Stimulated activated CD8-positive, alpha-beta memory T cell treated with anti-CD3 and anti-CD28 coated beads, Interleukin-15, amount 100 ng/mL, for 24 hours (primary cell): ENCODE data around the gene DNMT3L.
"Not testable (repeated sequence)": the region's sequence is repeated elsewhere in the genome, so short reads cannot be mapped to it uniquely, and the experiment has no call there.

Experiments
- DNase-seq: peaks from one replicate; pipeline ENCODE4 v3.0.0-alpha.2; 2020; ENCODE audit warnings: low read depth

DNMT3L gene

DNA sequence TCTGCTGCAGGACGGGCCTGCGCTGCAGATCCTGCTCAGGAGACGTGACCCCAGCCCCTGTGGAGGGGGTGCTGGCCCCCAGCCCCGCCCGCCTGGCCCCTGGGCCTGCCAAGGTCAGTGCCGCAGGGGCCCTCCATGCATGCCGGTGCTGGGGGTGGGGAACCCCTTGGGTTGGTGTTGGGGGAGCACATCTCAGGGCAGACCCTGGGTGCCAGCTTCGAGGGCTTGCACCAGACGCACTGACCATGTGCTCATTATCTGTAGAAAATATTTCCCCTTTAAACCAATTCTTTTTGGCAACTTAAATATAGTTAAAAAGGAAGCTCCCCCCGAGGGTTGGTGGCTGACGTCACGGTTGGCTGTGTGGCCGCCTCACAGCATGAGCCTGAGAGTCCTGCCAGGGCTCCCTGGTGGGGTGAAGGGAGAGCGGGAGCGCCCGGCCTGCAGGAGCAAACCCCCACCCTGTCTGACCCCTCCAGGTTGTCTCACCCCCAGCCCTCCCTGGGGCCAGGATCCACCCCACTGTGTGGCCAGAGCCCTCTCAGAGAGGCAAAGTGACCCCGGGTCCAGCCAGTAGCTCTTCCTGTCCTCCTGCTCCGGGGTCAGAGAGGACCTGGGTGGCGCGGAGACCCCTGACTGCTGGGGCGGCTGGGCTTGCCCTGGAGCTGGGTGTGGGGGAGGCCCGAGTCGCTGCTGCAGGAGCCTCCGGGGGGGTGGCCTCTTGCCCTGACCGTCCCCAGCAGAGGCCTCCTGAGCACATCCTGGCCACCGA, 32.9 kb upstream of the DNMT3L start:
- DNase-seq, result no peak

DNA sequence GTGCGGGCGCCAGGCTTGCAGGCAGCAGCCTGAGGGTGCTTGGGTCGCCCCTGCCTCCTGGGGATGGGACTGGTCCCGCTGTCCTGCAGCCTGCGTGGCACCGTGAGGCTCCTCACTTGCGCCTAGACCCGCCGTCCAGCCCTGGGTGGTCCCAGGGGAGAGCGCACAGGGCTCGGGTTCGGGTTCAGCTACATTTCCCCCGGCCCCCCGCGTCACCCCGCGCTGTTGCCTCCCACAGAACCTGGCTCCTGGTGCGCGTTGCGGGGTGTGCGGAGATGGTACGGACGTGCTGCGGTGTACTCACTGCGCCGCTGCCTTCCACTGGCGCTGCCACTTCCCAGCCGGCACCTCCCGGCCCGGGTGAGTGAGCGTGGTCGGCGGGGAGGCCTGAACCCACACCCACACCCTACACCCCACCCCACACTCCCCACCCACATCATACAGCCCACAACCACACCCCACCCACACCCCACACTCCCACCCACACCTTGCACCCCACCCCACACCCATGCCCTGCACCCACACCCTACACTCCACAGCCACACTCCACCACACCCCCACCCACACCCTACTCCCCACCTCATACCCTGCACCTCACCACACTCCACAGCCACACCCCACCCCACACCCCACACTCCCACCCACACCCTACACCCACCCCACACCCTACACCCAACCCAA, 32.0 kb upstream of the DNMT3L start:
- DNase-seq, result no peak

DNA sequence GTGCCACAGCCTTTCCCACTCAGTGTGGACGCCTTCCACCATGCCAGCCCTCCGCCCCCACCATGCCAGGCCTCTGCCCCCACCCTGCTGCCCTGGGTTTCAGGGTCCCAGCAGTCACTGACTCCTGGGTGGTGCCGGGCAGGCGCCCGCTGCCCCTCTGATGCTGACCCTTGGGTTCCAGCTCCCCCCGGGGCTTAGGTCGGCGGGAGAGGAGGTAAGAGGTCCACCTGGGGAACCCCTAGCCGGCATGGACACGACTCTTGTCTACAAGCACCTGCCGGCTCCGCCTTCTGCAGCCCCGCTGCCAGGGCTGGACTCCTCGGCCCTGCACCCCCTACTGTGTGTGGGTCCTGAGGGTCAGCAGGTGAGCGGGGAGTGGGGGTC, 31.1 kb upstream of the DNMT3L start:
- DNase-seq, result no peak

DNA sequence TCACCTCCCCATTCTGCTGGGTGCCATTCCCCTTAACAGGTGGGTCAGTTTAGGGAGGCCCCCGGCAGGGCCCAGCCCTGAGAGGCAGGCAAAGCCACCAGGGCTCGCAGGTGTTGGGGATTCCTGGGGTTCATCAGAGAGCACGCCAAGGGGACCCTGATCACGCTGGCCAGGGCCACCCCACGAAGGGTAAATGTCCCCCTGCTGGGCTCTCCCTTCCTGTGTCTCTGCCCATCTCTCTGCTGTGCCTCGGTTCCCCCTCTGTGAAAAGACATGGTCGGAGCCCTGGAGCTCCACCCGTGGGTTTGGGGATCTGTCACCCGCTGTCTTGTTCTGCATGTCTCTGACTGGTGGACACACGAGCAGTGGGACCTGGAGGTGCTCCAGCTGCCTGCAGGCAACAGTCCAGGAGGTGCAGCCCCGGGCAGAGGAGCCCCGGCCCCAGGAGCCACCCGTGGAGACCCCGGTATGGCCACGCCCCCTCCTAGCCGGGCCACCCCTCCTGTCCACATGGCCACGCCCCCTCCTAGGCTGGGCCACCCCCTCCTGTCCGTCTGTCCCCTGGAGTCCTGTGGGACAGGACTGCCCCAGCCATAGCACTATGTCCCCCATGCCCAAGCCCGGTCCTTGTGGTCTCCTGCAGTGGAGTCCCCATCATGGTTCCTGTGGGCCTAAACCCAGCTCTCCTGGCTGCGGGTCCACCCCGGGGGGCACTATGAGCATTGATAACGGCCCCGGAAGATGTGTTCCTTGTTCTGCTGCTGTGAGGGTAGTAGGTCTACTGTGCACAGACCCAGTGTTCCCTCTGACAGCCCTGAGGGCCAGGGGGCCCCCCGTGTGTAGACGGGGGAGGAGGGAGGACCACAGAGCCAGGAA, 30.5 kb upstream of the DNMT3L start:
- no peak for DNase-seq

DNA sequence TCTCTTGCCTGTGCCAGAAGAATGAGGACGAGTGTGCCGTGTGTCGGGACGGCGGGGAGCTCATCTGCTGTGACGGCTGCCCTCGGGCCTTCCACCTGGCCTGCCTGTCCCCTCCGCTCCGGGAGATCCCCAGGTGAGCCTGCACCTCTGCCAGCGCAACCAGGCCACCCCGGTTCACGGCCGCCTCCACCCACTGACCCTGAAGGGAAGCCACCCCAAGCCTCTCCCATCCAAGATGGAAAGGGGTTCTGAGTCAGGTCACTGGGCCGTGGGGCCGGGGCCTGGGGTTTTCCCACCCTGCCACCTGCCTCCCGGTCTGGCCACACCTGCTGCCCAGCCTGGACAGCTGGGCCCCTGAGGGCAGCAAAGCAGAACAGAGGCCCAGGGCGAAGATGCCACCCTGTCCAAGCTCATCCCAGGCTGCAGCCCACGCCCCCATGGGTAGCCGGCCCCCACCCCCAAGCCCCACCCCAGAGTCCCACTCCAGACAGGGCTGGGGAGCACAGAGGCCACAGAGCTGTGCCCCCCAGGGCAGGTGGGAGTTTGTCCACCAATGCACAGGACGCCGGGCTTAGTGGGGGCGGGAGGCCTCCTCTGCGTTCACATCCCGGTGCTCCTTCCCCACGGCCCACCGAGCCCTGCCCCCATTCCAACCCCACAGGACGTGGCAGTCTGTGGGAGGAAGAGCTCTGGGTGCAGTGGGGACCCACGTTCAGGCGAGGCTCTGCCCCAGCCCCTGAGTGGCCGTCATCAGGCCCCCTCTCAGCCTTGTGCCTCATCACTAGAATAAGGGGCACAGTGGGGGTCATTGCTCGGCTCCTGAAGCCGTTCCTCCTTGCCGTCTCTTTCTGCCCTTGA, 29.6 kb upstream of the DNMT3L start:
- no peak for DNase-seq

DNA sequence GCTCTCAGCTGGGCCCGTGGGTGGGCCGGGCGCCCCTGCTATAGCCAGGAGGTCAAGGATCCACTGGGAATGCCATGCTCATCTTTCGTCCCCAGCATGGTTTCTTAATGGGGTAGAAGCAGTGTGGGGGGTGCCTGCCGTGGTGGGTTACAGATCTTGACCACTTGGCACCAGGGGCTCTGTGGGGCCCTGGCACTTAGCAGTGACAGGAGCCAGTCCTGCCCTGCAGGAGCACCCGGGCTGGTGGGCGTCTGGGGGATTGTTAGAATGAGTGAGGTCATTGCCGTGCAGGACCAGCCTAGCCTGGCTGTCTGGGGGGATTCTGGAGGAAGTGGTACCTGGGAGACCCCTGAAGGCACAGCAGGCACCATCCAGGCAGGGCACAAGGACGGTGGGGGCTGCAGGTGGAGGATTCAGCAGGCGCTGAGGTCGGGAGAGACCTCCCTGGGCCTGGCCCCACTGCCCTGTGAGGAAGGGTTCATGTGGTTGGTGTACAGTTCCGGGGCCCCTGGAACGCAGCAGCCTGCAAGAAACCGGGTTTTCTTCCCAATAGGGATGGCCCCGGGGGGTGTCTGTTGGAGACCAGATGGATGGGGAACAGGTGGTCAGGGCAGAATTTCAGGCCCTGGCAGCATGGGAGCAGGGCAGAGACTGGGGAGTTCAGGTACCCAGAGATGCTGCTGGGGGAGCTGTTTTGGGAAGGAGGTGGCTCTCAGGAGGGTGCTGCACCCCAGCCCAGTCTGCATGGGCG, 28.8 kb upstream of the DNMT3L start:
- no peak for DNase-seq

DNA sequence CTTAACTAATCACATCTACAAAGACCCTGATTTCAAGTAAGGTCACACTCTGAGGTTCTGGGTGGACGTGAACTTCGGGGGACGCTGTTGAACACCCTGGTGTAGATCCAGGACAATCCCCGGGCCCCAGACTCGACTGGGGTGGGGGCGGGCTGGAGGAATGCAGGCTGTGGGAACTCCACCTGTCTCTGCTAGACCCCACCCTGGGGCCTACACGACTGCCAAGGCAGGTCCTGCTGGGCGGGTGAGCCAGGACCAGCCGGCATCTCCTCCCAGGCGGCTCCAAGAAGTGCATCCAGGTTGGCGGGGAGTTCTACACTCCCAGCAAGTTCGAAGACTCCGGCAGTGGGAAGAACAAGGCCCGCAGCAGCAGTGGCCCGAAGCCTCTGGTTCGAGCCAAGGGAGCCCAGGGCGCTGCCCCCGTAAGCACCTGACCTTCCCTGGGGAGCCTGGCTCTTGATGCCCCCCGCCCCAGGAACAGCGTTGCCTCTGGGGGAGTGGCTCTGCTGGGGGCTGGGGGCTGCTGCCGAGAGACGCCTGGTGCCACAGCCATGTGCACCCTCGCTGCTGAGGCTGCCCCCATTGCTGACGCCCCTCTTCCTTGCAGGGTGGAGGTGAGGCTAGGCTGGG, 27.8 kb upstream of the DNMT3L start:
- DNase-seq, result no peak

DNA sequence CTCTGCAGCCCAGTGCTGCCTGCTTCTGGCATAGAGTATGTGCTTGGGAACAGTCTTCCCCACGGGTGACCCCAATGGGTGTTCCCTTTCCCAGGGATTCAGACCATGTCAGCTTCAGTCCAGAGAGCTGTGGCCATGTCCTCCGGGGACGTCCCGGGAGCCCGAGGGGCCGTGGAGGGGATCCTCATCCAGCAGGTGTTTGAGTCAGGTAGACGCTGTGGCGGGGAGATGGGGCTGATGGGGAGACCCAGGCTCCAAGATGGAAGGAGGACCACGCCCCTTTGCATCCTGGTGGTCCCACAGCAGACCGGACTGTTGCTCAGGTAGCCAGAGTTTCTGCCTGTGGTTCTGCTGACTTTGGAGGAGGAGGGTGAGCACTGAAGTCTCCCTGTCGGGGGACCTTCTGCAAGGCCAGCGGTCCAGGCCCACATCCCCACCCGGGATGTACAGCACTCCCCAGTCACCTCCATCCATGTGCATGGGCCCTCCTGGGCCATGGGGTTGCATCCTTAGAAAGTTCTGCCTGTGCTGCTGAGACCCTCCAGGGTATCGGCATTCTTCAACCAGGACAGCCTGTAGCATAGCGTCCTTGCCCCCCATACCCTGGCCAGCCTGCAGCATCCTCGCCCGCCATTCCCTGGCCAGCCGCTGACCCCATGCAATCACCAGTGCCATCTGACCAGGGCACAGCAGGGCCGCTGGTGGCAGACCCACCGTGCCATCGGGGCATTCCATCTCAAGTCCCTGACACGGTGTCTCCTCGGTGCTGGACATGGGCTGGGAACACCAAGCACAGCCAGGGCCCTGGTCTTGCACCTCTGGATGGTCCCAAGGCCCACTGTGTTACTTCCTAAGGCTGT, 26.8 kb upstream of the DNMT3L start:
- no peak for DNase-seq

DNA sequence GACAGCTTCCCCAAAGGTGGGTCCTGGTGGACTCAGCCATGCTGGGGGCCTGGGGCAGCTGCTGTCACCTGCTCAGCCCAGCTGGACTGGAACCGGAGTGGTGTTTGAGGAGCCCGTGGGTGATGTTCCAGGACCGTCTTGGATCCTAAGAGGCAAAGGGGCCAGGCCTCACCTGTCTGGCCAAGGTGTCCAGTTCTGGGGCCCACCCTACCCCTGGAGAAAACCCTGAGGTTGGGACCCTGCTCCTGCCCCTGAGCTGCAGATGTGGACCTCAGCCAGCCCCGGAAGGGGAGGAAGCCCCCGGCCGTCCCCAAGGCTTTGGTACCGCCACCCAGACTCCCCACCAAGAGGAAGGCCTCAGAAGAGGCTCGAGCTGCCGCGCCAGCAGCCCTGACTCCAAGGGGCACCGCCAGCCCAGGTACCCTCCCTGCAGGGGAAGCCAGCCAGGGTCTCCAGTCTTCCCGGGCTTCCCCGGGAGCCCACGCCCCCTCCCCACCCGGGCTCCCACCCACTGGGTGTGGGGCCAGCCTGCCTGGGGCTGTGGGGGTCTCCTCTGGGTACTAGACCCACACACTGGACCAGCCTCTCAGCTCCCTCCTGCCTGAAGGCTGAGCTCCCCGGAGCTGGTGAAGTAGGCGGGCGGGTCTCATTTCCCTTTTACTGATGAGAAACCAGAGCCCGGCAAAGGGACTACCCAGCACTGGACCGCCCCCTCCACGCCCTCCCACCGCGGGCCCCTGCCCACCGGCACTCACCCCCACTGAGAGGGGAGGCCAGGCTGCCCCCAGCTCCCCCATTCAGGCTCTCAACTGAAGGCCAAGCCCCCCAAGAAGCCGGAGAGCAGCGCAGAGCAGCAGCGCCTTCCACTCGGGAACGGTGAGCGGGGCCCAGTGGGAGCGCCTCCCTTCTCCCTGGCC, 25.3 kb upstream of the DNMT3L start:
- DNase-seq, result no peak

DNA sequence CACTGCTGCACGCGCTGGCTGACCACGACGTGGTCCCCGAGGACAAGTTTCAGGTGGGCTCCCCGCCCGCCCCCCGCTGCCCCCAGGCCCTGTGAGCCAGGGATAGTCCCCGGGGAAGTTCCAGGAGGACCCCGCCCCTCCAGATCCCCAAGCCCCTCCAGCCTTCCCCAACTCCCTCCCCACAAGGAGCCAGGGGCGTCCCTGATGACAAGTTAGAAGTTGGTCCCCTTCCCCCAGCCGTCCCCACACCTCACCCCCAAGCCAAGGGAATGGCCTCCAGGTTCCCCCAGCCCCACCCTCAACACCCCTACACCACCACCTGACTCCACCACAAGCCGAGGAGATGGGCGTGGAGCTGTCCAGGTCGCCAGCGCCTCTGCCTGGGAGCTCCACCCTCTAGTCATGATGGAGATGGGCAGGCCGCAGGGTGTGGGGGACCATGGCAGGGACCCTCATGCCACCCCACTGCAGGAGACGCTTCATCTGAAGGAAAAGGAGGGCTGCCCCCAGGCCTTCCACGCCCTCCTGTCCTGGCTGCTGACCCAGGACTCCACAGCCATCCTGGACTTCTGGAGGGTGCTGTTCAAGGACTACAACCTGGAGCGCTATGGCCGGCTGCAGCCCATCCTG, 24.5 kb upstream of the DNMT3L start:
- DNase-seq, result no peak

DNA sequence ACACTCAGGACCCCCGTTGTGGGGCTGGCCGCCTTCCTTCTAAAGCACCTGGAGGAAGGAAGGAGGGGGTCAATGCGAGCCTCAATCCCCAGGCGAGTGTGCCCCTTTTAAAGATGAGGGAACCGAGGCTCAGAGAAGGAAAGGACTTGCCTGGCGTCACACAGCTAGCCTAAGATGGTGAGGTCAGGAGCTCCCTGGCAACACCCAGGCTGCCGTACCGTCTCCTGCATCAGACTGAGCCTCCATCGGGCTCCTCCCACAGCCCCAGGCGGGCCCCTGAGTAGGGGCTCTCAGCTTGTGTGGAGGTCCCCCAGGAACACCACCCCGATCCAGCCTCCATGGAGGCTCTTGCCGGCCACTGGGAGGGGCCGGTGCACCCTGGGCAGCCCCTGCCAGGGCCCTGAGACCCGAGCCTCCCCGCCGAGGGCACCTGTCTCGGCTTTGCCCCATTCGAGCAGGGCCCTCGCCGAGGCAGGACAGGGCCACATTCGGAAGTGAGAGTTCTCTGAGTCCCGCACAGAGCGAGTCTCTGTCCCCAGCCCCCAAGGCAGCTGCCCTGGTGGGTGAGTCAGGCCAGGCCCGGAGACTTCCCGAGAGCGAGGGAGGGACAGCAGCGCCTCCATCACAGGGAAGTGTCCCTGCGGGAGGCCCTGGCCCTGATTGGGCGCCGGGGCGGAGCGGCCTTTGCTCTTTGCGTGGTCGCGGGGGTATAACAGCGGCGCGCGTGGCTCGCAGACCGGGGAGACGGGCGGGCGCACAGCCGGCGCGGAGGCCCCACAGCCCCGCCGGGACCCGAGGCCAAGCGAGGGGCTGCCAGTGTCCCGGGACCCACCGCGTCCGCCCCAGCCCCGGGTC, 23.7 kb upstream of the DNMT3L start, which contains the start of gene AIRE:
Gene AIRE (plus strand): TSS at position 739 of the 855 bp plus-strand sequence. CDS start 131 bp downstream, outside the sequence.
- DNase-seq, result no peak

DNA sequence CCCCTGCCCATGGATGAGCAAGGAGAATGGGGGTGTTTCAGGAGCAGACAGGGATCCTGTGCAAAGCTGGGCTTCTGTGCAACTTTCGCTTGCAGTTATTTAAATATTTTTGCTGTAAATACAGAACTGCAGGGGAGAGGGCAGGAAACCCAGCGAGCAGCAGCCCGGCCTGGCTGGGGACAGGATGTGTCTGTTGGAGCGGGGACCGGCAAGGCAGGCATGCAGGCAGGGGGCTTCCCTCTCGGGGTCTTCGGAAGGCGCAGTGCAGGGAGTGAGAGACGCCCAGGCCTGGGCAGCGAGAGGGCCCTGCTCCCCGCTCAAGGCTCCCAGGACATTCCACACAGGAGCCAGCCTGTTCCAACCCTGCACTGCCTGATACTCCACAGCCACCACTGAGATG, 22.3 kb upstream of the DNMT3L start:
- no peak for DNase-seq

DNA sequence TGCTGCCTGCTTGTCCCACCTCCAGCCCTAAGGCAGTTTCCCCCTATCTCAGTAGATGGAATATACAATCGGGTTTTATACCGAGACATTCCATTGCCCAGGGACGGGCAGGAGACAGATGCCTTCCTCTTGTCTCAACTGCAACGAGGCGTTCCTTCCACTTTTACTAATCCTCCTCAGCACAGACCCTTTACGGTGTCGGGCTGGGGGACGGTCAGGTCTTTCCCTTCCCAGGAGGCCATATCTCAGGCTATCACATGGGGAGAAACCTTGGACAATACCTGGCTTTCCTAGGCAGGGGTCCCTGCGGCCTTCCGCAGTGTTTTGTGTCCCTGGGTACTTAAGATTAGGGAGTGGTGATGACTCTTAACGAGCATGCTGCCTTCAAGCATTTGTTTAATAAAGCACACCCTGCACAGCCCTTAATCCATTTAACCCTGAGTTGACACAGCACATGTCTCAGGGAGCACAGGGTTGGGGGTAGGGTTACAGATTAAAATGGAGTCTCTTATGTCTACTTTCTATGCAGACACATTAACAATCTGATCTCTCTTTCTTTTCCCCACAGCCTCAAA, 21.6 kb upstream of the DNMT3L start:
- not testable (repeated sequence) for DNase-seq

DNA sequence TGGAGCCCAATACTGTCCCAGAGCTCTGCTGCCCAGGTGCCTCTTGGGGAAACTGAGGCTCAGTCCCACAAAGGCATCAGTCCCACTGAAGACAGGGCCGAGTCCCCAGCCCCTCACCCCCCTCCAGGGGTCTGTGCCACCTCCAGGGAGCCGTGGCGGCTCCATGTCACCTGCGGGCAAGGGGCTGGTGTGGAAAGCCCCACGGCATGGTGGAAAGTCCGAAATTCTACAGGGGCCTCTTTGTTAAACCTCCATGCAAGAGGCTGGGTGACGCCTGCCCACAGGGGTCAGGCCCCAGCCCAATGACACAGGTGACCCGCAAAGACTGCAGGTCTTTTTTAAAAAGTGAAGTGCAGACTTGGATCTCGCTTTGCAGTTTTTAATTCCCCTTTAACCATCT, 20.7 kb upstream of the DNMT3L start:
- no peak for DNase-seq

DNA sequence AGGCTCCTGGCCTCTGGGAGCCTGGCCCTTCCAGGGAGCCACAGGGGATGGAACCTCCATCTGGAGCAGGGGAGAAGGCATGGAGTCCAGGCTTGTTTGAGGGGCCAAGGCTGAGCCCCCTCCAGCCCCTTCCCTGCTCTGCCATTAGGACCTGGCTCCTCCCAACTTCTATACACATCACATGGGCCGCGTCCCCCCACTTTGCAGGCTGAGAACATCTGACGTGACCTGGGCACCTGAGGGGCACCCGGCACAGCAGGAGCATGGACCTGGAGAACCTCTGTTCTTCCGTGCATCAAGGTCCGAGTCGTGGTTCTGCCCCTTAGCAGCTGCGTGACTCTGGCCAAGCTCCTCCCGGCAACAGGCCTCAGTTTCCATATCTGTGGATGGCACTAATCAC, 20.1 kb upstream of the DNMT3L start:
- no peak for DNase-seq
